ENCODE measurements around the gene SHROOM1. TPM values are rescaled to one million over a fixed set of nuclear protein-coding genes. Genes with fewer than 3 reads are reported as not detected.

Gene SHROOM1
- total RNA-seq, 2 donors from 2014 or later = 6.6 to 14.4 TPM

DNA sequence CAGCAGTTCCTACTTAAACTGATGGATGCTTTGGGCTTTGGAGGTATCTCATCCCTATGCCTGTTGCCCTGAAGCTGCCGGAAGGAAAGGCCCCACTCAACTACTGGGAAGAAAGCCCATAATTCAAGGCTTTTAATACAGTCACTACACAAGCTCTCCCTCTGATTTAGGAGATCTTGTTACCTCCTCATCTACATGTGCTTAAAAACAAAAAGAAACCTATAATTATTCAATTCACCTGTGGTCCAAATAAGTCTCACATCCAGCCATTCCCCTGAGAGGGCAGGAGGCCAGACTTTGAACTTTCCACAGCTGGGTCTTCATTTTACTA lies 42.3 kb upstream of the SHROOM1 start:
- Mint-ChIP-seq H3K4me1 (no peaks in the 10 kb centered on the region), H3K9me3 (no peaks in the 10 kb centered on the region), H3K27me3 (ENCODE audit: insufficient read depth) (no peaks in the 10 kb centered on the region), H3K36me3 (ENCODE audit: low read depth) (peaks cover 26% of the 10 kb centered on the region), H3K4me3 (no peak overlapping the region), H3K27ac (no peak overlapping the region)
- H3K27ac ChIP-seq (ENCODE audit: low read depth, low read length) = no peak overlapping the region
- no peaks in the 10 kb centered on the region for H3K27me3 ChIP-seq (ENCODE audit: control insufficient read depth, insufficient read depth, low read length, poor library complexity, severe bottlenecking)
- H3K36me3 ChIP-seq (ENCODE audit: control insufficient read depth, insufficient read depth, low read length) = peaks cover 89% of the 10 kb centered on the region
- H3K9ac ChIP-seq (ENCODE audit: extremely low read depth, low read length, poor library complexity, severe bottlenecking) = no peak overlapping the region
- no peak for DNase-seq
- TF ChIP-seq CTCF (conservative IDR thresholded peaks at IDR 0.05) = no peak
- peaks cover 6% of the 10 kb centered on the region for H3K4me1 ChIP-seq (ENCODE audit: control insufficient read depth, insufficient read depth, low read length)
- WGBS, 2 experiments (ENCODE audit: insufficient coverage in 1 of 2, insufficient read length in 1 of 2) = 97 to 100% methylated on average over 1 of the region's 1 CpG
- H3K4me3 ChIP-seq (ENCODE audit: low read length) = no peak overlapping the region
- H3K9me3 ChIP-seq (ENCODE audit: control insufficient read depth, low read length) = no peaks in the 10 kb centered on the region

DNA sequence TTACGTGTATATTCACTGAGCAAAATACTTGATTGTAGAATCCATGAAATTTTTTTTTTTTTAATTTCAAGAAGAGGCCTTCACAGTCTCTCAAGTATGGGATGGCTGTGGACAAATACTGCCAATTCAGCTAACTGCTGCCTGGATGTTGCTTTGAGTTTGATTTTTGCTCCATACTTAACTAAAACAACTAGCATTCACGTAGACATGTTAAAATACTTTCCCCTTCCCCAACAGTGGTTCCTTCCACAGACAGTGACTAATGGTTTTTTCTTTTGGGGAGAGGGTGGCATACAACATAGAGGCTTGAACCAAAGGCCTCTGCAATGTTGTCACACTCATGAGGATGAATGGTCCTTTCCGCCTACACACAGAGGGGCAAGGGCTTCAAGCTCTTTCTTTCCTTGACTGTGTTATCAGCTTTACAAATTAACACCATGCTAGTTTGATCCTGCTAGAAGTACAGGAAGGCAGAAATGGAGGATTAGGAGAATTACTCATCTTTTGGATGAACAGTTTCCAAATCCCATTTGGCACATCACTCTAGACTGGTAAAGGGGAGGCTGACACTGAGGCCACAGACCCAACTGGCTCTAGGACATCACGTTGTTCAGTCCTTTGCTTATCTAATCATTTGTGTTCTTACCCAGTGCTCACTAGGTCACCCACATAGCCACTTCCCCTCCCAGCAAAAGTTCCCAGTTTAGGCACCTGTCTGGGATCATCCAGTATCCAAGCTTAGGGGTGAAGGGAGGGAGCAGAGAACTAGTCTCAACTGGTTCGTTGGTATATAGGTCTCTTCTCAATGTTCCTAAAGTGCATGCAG lies 41.2 kb upstream of the SHROOM1 start:
- no peak overlapping the region for H3K4me3 Mint-ChIP-seq
- no peaks in the 10 kb centered on the region for H3K27me3 Mint-ChIP-seq (ENCODE audit: insufficient read depth)
- no peak for DNase-seq
- no peak overlapping the region for H3K9ac ChIP-seq (ENCODE audit: extremely low read depth, low read length, poor library complexity, severe bottlenecking)
- peaks cover 33% of the 10 kb centered on the region for H3K36me3 Mint-ChIP-seq (ENCODE audit: low read depth)
- peaks cover 6% of the 10 kb centered on the region for H3K4me1 ChIP-seq (ENCODE audit: control insufficient read depth, insufficient read depth, low read length)
- WGBS, 2 experiments (ENCODE audit: insufficient coverage in 1 of 2, insufficient read length in 1 of 2) = 95 to 100% methylated on average over 2 to 5 of the region's 5 CpGs
- H3K27ac Mint-ChIP-seq = no peak overlapping the region
- no peak for TF ChIP-seq CTCF (conservative IDR thresholded peaks at IDR 0.05)
- H3K9me3 ChIP-seq (ENCODE audit: control insufficient read depth, low read length) = no peaks in the 10 kb centered on the region
- no peak overlapping the region for H3K4me3 ChIP-seq (ENCODE audit: low read length)
- H3K27ac ChIP-seq (ENCODE audit: low read depth, low read length) = no peak overlapping the region
- no peaks in the 10 kb centered on the region for H3K27me3 ChIP-seq (ENCODE audit: control insufficient read depth, insufficient read depth, low read length, poor library complexity, severe bottlenecking)
- H3K9me3 Mint-ChIP-seq = no peaks in the 10 kb centered on the region
- H3K4me1 Mint-ChIP-seq = peaks cover 7% of the 10 kb centered on the region
- H3K36me3 ChIP-seq (ENCODE audit: control insufficient read depth, insufficient read depth, low read length) = peaks cover 82% of the 10 kb centered on the region

DNA sequence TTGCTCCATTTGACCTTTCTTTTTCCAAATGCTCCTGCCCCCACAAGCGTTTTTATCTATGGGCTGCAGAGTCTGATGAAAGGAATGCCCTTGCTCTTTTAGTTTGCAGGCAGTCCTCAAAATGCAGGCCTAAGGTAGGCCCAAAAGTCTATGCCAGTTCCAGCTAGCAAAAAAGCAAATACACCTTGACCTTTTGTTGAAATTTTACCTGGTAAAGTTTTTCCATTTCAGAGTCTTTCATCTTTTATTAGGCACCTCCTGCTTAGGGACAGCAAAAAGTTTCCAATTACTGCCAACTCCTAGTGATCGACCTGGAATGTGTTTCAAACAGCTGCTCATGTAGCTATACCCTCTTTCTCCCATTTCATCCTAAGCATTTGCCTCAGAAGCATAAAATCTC lies 40.4 kb upstream of the SHROOM1 start:
- H3K9me3 ChIP-seq (ENCODE audit: control insufficient read depth, low read length) = no peaks in the 10 kb centered on the region
- TF ChIP-seq CTCF (conservative IDR thresholded peaks at IDR 0.05) = no peak
- H3K4me3 ChIP-seq (ENCODE audit: low read length) = no peak overlapping the region
- H3K4me1 Mint-ChIP-seq = peaks cover 10% of the 10 kb centered on the region
- peaks cover 74% of the 10 kb centered on the region for H3K36me3 ChIP-seq (ENCODE audit: control insufficient read depth, insufficient read depth, low read length)
- H3K36me3 Mint-ChIP-seq (ENCODE audit: low read depth) = peaks cover 29% of the 10 kb centered on the region
- H3K27ac ChIP-seq (ENCODE audit: low read depth, low read length) = no peak overlapping the region
- peaks cover 8% of the 10 kb centered on the region for H3K4me1 ChIP-seq (ENCODE audit: control insufficient read depth, insufficient read depth, low read length)
- H3K9me3 Mint-ChIP-seq = no peaks in the 10 kb centered on the region
- no peaks in the 10 kb centered on the region for H3K27me3 ChIP-seq (ENCODE audit: control insufficient read depth, insufficient read depth, low read length, poor library complexity, severe bottlenecking)
- no peaks in the 10 kb centered on the region for H3K27me3 Mint-ChIP-seq (ENCODE audit: insufficient read depth)
- WGBS, 2 experiments (ENCODE audit: insufficient coverage in 1 of 2, insufficient read length in 1 of 2) = 91 to 94% methylated on average over 2 of the region's 2 CpGs
- H3K27ac Mint-ChIP-seq = no peak overlapping the region
- H3K9ac ChIP-seq (ENCODE audit: extremely low read depth, low read length, poor library complexity, severe bottlenecking) = no peak overlapping the region
- no peak for DNase-seq
- no peak overlapping the region for H3K4me3 Mint-ChIP-seq

All from endodermal cell (in vitro differentiated cells).